GM12873 (cell line): ENCODE measurements around the gene TM7SF3.

Source experiments
- CTCF ChIP-seq: IDR thresholded peaks from 2 replicates; pipeline ENCODE4 v1.5.1; 2012; ENCODE audit warnings: low read depth, mild to moderate bottlenecking, moderate library complexity, low read length, control low read depth; ENCODE audit not compliant: insufficient read depth; ENCODE audit errors: missing control alignments

The TM7SF3 gene

GRCh38 chr12:26936559-26937442 lies 77.4 kb downstream of the TM7SF3 start:
- no peak for TF ChIP-seq CTCF

- no peak for TF ChIP-seq CTCF
Measured at GRCh38 chr12:26935636-26936378, 78.4 kb downstream of the TM7SF3 start.

DNA sequence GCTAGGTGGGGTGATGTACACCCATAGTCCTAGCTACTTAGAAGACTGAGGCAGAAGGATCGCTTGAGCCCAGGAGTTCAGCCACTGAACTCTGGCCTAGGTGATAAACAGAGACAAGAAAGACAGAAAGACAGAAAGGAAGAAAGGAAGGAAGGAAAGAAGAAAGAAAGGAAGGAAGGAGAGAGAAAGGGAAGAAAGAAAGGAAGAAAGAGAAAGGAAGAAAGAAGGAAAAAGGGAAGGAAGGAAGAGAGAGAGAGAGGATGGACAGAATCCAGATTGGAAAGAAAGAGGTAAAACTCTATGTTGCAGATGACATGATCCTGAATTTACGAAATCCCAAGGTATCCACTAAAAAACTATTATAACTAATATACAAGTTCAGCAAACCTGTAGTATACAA lies 84.6 kb downstream of the TM7SF3 start:
- TF ChIP-seq CTCF: no peak

DNA sequence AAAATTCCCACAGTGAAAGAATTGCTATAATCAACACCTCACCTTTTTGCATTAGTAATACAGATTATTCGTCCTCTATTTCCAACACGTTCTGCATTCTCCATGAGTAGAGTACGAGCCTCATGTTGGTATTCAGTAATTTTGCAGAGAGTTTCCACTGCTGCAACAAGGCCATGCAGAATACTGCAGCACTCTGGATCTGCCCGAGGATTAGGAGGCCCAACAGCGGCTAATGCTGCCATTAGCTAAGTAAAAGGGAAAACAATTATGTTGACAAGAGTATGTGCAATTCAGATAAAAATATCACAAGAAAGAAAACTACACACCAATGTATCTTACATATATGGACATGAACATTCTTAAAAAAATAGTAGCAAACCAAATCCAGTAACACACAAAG lies 85.5 kb downstream of the TM7SF3 start:
- TF ChIP-seq CTCF: no peak
